Stimulated activated CD8-positive, alpha-beta memory T cell treated with anti-CD3 and anti-CD28 coated beads, Interleukin-12 subunit alpha, Interleukin-12 subunit beta, amount 100 ng/mL, for 4 hours (primary cell): ENCODE results near the gene MATN4.

ENCODE experiments used
- DNase-seq: peaks from one replicate; pipeline ENCODE4 v3.0.0-alpha.2; 2020; ENCODE audit warnings: low read depth

The MATN4 gene

GRCh38 chr20:45340951-45341350 lies 32.9 kb upstream of the MATN4 start:
- no peak for DNase-seq

- no peak for DNase-seq
Observed at GRCh38 chr20:45340236-45340847, 32.2 kb upstream of the MATN4 start.

- DNase-seq, result no peak
Observed at GRCh38 chr20:45339799-45340198, 31.7 kb upstream of the MATN4 start.

- DNase-seq, result no peak
Observed at GRCh38 chr20:45339084-45339483, 31.0 kb upstream of the MATN4 start.

- no peak for DNase-seq
Observed at GRCh38 chr20:45338121-45339030, 30.3 kb upstream of the MATN4 start.

GRCh38 chr20:45337367-45338120 lies 29.4 kb upstream of the MATN4 start:
- no peak for DNase-seq

- no peak for DNase-seq
Observed at GRCh38 chr20:45336530-45337366, 28.6 kb upstream of the MATN4 start.

- no peak for DNase-seq
Observed at GRCh38 chr20:45330476-45330875, 22.4 kb upstream of the MATN4 start.

- no peak for DNase-seq
Observed at GRCh38 chr20:45329497-45330319, 21.6 kb upstream of the MATN4 start.

GRCh38 chr20:45328451-45328850 lies 20.4 kb upstream of the MATN4 start:
- DNase-seq, result no peak

GRCh38 chr20:45325371-45325770 lies 17.3 kb upstream of the MATN4 start:
- no peak for DNase-seq

- DNase-seq, result no peak
Observed at GRCh38 chr20:45323731-45324130, 15.6 kb upstream of the MATN4 start.

GRCh38 chr20:45322952-45323383 lies 14.9 kb upstream of the MATN4 start:
- no peak for DNase-seq

GRCh38 chr20:45320948-45321595 lies 13.0 kb upstream of the MATN4 start:
- DNase-seq, result no peak

GRCh38 chr20:45318948-45319347 lies 10.8 kb upstream of the MATN4 start:
- DNase-seq, result no peak

GRCh38 chr20:45318386-45318939 lies 10.4 kb upstream of the MATN4 start:
- no peak for DNase-seq

- DNase-seq, result no peak
Observed at GRCh38 chr20:45317826-45318225, 9.7 kb upstream of the MATN4 start.

- no peak for DNase-seq
Observed at GRCh38 chr20:45316150-45317080, 8.3 kb upstream of the MATN4 start.

GRCh38 chr20:45315672-45316071 lies 7.6 kb upstream of the MATN4 start:
- DNase-seq, result no peak
